ENCODE results near the gene RCN2. TPM values are rescaled to one million over a fixed set of nuclear protein-coding genes. Genes with fewer than 3 reads are reported as not detected.

The RCN2 gene
- total RNA-seq, 1 experiment from 2014 or later: 82.7 TPM

- Histone ChIP-seq H3K36me3 (ENCODE audit: low read depth, low read length) (no peaks in the 10 kb centered on the region), H3K79me2 (ENCODE audit: low read length) (no peaks in the 10 kb centered on the region), H3K27me3 (ENCODE audit: low read length) (no peaks in the 10 kb centered on the region), H4K20me1 (ENCODE audit: low read length) (no peaks in the 10 kb centered on the region), H3K27ac (ENCODE audit: low read length) (no peak overlapping the region), H3K4me2 (ENCODE audit: low read length) (no peak overlapping the region), H3K9ac (ENCODE audit: low read length) (no peak overlapping the region), H3K4me1 (ENCODE audit: insufficient read depth, low read length) (0 out of 2 replicates have a peak, but pooled peaks cover 6% of the 10 kb centered on the region), H2AFZ (ENCODE audit: low read length) (no peak overlapping the region), H3K9me3 (ENCODE audit: low read length) (no peaks in the 10 kb centered on the region), H3K4me3 (ENCODE audit: low read length) (no peak overlapping the region), H3K9me2 (replicated peaks; ENCODE audit: low read length) (no peaks in the 10 kb centered on the region), H3F3A (ENCODE audit: low read length, unreplicated experiment) (no peaks in the 10 kb centered on the region)
- intact Hi-C loops (cut with micrococcal nuclease): no loop called here
- ATAC-seq: no peak
- TF ChIP-seq EZH2 (IDR thresholded peaks at IDR 0.05; ENCODE audit: low read length, unreplicated experiment) (no peak), CTCF (conservative IDR thresholded peaks at IDR 0.05; ENCODE audit: low read depth, low read length) (no peak), EZH2phosphoT487 (IDR thresholded peaks at IDR 0.05; ENCODE audit: borderline replicate concordance, low read length) (no peak)
- ChIA-PET CTCF (no interaction called here), POLR2A (ENCODE audit: unreplicated experiment) (no interaction called here)
- DNase-seq: no peak
- BruUV-seq (replicated peaks): no TSS peak
Observed at GRCh38 chr15:76999996-77000395, 68.4 kb downstream of the RCN2 start.

- ATAC-seq: no peak
Observed at GRCh38 chr15:77001351-77001750, 69.8 kb downstream of the RCN2 start.

More at GRCh38 chr15:77001351-77001750, 69.8 kb downstream of the RCN2 start:
- DNase-seq: no peak
- Histone ChIP-seq H3K79me2 (ENCODE audit: low read length) (no peaks in the 10 kb centered on the region), H2AFZ (ENCODE audit: low read length) (no peak overlapping the region), H3K4me2 (ENCODE audit: low read length) (no peak overlapping the region), H3K27me3 (ENCODE audit: low read length) (0 out of 2 replicates have a peak, but pooled peaks cover 5% of the 10 kb centered on the region), H3K9me2 (replicated peaks; ENCODE audit: low read length) (no peaks in the 10 kb centered on the region), H3K36me3 (ENCODE audit: low read depth, low read length) (no peaks in the 10 kb centered on the region), H3K9me3 (ENCODE audit: low read length) (no peaks in the 10 kb centered on the region), H3F3A (ENCODE audit: low read length, unreplicated experiment) (no peaks in the 10 kb centered on the region), H3K4me3 (ENCODE audit: low read length) (no peak overlapping the region), H3K4me1 (ENCODE audit: insufficient read depth, low read length) (0 out of 2 replicates have a peak, but pooled peaks cover 5% of the 10 kb centered on the region), H4K20me1 (ENCODE audit: low read length) (no peaks in the 10 kb centered on the region), H3K27ac (ENCODE audit: low read length) (no peak overlapping the region), H3K9ac (ENCODE audit: low read length) (no peak overlapping the region)
- ChIA-PET POLR2A (ENCODE audit: unreplicated experiment) (no interaction called here), CTCF (no interaction called here)
- TF ChIP-seq EZH2phosphoT487 (IDR thresholded peaks at IDR 0.05; ENCODE audit: borderline replicate concordance, low read length): no peak
- TF ChIP-seq EZH2 (IDR thresholded peaks at IDR 0.05; ENCODE audit: low read length, unreplicated experiment): no peak
- no peak for TF ChIP-seq CTCF (conservative IDR thresholded peaks at IDR 0.05; ENCODE audit: low read depth, low read length)
- no TSS peak for BruUV-seq (replicated peaks)
- intact Hi-C loops (cut with micrococcal nuclease): no loop called here
